Stimulated activated naive CD8-positive, alpha-beta T cell treated with anti-CD3 and anti-CD28 coated beads, Interleukin-15, Interleukin-2, amounts not matched to agents 100 ng/mL and 50 ng/mL, for 24 hours (primary cell): Measurements from ENCODE around the gene KCNK13.

ENCODE experiments used
- H3K27ac Mint-ChIP-seq: one replicate; pipeline ENCODE4 v1.8.0; 2021; ENCODE audit warnings: mild to moderate bottlenecking, mixed read lengths
- H3K27me3 Mint-ChIP-seq: one replicate; pipeline ENCODE4 v1.8.0; 2021; ENCODE audit warnings: mixed read lengths
- H3K36me3 Mint-ChIP-seq: one replicate; pipeline ENCODE4 v1.8.0; 2021; ENCODE audit warnings: low read depth, mixed read lengths
- H3K4me1 Mint-ChIP-seq: one replicate; pipeline ENCODE4 v1.8.0; 2021; ENCODE audit warnings: low read depth, mixed read lengths
- H3K4me3 Mint-ChIP-seq: one replicate; pipeline ENCODE4 v1.8.0; 2021; ENCODE audit warnings: mild to moderate bottlenecking, mixed read lengths
- H3K9me3 Mint-ChIP-seq: one replicate; pipeline ENCODE4 v1.8.0; 2021; ENCODE audit warnings: mixed read lengths

The KCNK13 gene

DNA sequence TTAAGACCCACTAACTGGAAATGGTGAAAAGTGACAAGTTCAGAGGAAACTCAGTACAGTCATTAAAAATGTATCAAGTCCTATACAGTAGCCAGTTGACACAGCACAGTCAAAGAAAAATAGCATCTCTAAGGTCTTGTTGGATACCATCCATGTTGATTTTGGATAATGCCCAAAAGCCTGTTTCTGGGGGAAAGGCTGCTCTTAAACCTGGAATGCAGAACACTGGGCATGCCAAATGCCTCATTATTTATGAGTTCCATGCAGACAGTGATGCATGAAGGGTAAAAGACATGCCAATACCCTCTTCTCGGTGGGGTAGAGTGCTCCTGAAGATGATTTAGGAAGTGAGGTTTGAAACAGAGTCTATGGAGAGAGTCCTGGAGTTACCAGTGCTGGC lies 29.6 kb downstream of the KCNK13 start:
- H3K4me1 Mint-ChIP-seq = peaks cover 5% of the 10 kb centered on the region
- H3K9me3 Mint-ChIP-seq = no peaks in the 10 kb centered on the region
- H3K27ac Mint-ChIP-seq = no peak overlapping the region
- peaks cover 32% of the 10 kb centered on the region for H3K27me3 Mint-ChIP-seq
- no peaks in the 10 kb centered on the region for H3K36me3 Mint-ChIP-seq
- H3K4me3 Mint-ChIP-seq = no peak overlapping the region

DNA sequence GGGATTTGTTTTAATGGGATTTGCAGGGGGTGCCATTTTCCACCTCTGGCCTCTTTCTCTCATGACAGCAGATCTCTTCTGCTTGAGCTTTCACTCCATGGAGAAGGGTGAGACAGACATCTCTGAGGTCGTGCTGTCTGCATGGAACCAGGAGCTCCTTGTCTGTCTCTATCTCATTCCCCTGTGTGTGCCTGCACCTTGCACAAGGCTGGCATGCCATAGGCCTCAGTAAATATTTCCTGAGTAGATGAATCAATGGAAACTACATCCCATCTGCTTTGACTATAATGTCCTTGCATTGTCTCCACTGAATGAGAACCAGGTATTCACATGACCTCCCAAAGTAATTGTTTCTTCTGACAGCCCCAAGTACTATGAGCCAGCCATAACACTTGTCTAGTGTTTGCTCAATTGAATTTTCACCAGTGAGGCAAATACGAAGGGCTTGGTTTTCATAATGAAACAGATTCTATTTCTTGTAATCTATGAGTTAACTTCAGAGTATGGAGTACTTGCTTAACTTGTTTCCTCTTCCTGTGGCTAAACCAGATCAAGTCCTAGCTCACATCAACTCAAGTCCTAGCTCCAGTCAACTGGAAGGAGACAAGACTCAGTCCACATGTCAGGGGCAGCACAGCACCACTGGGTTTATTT lies 32.3 kb downstream of the KCNK13 start:
- Mint-ChIP-seq H3K27ac (no peak overlapping the region), H3K27me3 (peaks cover 22% of the 10 kb centered on the region), H3K4me1 (peaks cover 5% of the 10 kb centered on the region), H3K4me3 (no peak overlapping the region), H3K9me3 (no peaks in the 10 kb centered on the region), H3K36me3 (no peaks in the 10 kb centered on the region)

DNA sequence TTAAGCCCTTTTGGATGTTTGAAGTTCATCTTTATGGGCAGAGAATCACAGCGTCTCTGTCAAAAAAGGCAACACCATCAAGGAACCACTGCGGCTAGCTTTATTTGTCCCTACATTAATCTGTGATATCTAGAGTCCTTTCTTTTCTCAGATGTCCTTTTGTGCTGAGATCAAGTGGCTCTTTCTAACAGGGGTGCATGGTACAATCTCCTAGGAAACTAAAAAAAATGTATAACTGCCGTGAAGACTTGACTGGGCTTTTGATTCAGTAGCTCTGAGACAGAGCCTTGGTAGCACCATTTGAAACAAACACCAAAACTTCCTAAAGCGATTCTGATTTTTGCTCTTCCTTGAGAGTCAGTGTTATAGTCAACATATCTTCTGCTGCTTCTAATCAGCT lies 33.3 kb downstream of the KCNK13 start:
- Mint-ChIP-seq H3K4me1 (peaks cover 5% of the 10 kb centered on the region), H3K27ac (no peak overlapping the region), H3K4me3 (no peak overlapping the region), H3K36me3 (no peaks in the 10 kb centered on the region), H3K27me3 (peaks cover 19% of the 10 kb centered on the region), H3K9me3 (no peaks in the 10 kb centered on the region)

DNA sequence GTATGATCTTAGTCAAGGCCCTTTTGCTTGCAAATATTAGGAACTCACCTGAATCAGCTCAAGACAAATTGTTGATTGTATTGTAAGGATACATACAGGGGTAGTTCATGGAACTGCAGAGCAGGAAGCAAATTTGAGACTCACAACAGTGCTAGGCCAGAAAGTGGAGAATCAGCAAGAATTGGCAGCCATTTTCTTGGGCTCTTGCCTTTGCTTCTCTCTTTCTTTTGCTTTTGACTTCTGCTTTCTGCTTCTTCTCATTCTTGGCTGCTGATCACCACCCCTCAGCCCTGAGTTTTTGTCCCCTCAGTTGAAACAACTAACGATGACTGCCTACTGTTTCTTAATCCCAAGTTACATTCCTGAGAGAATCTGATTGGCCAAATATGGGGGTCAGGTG lies 34.8 kb downstream of the KCNK13 start:
- Mint-ChIP-seq H3K4me3 (no peak overlapping the region), H3K27ac (no peak overlapping the region), H3K9me3 (no peaks in the 10 kb centered on the region), H3K36me3 (no peaks in the 10 kb centered on the region), H3K27me3 (peaks cover 15% of the 10 kb centered on the region), H3K4me1 (peaks cover 5% of the 10 kb centered on the region)

DNA sequence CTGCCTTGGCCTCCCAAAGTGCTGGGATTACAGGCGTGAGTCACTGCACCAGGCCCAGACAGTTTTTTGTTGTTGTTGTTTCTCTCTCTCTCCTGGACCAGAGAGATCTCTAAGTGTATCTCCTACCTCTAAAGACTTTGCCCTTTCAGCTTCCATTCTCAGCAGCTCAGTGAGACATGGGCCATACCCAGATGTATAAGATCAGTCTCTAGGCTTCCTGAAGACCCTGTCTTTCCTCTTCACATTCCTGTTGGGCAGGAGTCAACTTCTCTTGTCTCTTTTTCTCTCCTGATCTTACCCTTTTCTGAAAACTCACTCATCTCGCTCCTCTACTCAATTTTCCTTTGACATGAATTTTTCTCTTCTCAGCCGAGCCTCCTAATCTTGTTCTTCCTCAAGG lies 42.0 kb downstream of the KCNK13 start:
- Mint-ChIP-seq H3K36me3 (no peaks in the 10 kb centered on the region), H3K4me1 (no peaks in the 10 kb centered on the region), H3K27ac (no peak overlapping the region), H3K27me3 (no peaks in the 10 kb centered on the region), H3K9me3 (no peaks in the 10 kb centered on the region), H3K4me3 (no peak overlapping the region)

DNA sequence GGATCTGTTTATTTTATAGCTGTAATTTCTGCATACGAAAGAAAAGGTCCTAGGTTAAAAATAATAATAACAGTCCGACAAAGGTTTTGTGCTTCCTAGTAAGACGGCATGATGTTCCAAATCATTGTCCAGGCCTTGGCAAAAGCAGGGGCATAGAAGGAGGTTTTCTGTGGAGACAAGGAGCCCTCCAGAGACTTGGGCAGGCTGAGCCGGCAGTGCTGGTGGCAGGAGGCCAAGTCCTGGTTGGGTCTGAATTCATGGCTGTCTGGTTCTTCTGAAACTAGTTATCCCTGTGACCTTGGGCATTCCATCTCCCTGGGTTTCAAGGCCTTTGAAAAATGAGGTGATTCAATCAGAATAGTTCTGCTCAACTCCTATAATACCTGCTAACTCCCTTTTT lies 44.0 kb downstream of the KCNK13 start:
- Mint-ChIP-seq H3K27me3 (peaks cover 3% of the 10 kb centered on the region), H3K27ac (no peak overlapping the region), H3K4me3 (no peak overlapping the region), H3K36me3 (no peaks in the 10 kb centered on the region), H3K9me3 (no peaks in the 10 kb centered on the region), H3K4me1 (no peaks in the 10 kb centered on the region)

DNA sequence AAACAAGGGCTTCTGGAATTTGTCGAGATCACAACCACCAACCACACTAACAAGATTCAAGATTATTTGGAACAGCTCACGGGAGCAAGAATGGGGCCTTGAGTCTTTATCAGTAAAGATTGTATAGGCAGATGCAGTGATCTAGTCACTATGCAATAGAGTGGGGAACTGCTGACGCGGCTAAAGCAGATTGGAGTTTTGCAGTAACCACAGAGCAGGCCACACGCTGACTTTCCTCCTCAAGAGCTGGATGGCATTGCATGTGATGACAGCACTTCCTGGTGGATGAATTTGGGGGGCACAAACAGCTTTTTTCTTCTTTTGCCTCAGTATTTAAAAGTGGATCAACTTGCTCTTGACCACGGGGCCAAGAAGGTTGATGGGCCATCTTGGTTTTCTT lies 46.0 kb downstream of the KCNK13 start:
- H3K4me1 Mint-ChIP-seq = no peaks in the 10 kb centered on the region
- peaks cover 15% of the 10 kb centered on the region for H3K27me3 Mint-ChIP-seq
- H3K27ac Mint-ChIP-seq = no peak overlapping the region
- no peaks in the 10 kb centered on the region for H3K9me3 Mint-ChIP-seq
- no peak overlapping the region for H3K4me3 Mint-ChIP-seq
- no peaks in the 10 kb centered on the region for H3K36me3 Mint-ChIP-seq

DNA sequence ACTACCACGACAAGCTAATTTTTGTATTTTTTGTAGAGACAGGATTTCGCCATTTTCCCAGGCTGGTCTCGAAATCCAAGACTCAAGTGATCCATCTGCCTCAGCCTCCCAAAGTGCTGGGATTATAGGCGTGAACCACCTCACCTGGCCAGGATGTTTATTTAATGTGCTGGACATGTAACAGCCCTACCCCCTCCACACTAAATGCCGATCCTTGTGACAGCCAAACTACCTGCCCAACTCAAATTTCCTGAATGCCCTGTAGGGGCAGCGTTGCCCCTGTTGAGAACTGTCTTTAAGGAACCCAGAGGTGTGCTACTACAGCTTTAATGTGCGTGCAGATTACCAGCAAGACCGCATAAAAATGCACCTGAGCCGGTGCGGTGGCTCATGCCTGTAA lies 48.1 kb downstream of the KCNK13 start:
- Mint-ChIP-seq H3K36me3 (no peaks in the 10 kb centered on the region), H3K27me3 (peaks cover 20% of the 10 kb centered on the region), H3K4me1 (no peaks in the 10 kb centered on the region), H3K9me3 (no peaks in the 10 kb centered on the region), H3K27ac (no peak overlapping the region), H3K4me3 (no peak overlapping the region)

DNA sequence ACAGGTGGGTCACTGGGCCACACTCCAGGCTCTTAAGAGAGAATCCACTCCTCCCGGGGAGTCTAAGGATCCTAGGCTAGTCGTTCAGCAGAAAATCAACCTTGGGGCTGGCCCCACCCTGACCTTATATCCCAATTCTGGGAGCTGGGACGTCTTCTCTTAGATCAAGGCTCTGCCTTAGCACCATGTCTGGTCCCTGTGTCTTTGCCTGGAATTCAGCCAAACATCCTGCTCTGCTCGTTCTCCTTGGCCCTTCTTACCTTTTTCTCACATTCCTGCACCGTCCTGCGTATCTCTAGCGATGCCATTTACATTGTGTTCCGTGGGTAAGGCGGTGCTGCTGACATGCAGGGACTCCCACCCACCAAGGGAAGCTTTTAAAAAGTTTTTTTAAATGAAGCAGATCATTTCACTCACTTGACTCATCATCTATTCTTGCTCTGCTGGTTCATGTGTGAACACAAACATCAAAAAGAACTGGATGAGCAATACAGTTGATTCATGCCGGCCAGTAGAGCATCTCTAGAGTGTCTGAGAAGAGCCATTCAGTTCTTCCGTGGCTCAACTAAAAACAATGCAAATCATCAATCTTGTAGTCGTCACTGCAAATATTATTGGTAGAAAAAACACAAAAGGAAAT lies 50.2 kb downstream of the KCNK13 start:
- H3K27me3 Mint-ChIP-seq = peaks cover 26% of the 10 kb centered on the region
- H3K4me3 Mint-ChIP-seq = no peak overlapping the region
- H3K36me3 Mint-ChIP-seq = no peaks in the 10 kb centered on the region
- no peaks in the 10 kb centered on the region for H3K9me3 Mint-ChIP-seq
- H3K4me1 Mint-ChIP-seq = no peaks in the 10 kb centered on the region
- H3K27ac Mint-ChIP-seq = no peak overlapping the region

DNA sequence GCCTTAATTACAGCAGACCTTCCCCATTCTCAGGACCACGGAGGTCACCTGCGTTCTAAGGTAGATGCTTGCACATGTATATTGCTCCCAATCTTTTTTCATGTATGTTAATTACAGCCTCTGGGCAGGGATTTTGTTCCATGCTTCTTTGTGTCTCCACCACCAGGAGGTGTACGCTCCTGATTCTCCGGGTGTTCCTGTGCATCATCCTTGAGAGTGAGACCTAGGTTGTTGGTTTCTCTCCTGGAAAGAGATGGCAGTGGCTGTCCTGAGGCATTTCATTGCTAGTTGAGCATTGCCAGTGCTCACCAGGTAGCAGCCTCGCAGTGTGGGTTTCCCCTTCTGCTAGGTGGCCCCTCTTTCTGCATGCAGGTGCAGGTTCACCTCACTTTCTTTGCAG lies 52.8 kb downstream of the KCNK13 start:
- no peak overlapping the region for H3K27ac Mint-ChIP-seq
- H3K4me3 Mint-ChIP-seq = no peak overlapping the region
- no peaks in the 10 kb centered on the region for H3K9me3 Mint-ChIP-seq
- H3K27me3 Mint-ChIP-seq = peaks cover 36% of the 10 kb centered on the region
- no peaks in the 10 kb centered on the region for H3K36me3 Mint-ChIP-seq
- no peaks in the 10 kb centered on the region for H3K4me1 Mint-ChIP-seq

DNA sequence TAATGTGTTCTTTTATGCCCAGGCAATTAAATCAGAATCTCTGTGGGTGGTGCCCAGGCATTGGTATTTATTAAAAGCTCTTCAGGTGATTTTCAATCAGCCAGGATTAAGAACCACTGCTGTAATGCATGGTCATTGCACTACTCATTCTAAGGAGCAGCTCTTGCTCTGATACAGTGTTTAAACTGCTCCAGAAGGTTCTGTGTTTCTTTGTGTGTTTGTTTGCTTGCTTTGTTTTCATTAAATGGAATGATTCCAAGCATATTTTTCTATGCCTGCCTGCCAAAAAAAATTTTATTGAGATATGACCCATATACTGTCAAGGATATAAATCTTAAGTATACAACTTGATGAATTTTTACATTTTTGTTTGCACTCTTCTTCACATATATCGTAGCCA lies 54.0 kb downstream of the KCNK13 start:
- Mint-ChIP-seq H3K27me3 (peaks cover 33% of the 10 kb centered on the region), H3K27ac (no peak overlapping the region), H3K9me3 (no peaks in the 10 kb centered on the region), H3K4me3 (no peak overlapping the region), H3K4me1 (no peaks in the 10 kb centered on the region), H3K36me3 (no peaks in the 10 kb centered on the region)

DNA sequence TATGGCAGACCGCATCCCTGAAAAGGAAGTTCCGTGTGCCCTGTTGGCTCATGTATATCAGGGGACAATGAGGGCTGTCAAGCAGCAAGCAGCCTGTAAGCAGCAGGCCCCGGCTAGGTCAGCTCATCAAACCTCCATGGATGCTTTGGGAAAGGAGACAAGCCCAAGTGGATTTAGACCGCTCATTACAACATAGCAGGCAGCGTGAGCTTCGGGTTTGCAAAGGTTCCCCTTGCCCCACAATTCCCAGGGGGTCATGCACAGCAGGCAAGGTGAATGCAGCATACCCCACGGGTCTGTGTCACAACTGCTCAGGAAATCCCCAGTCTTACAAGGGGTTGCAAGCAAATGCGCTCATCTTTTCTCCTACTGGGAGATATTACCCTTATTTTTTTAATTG lies 54.6 kb downstream of the KCNK13 start:
- Mint-ChIP-seq H3K9me3 (no peaks in the 10 kb centered on the region), H3K27ac (no peak overlapping the region), H3K4me3 (no peak overlapping the region), H3K27me3 (peaks cover 29% of the 10 kb centered on the region), H3K36me3 (no peaks in the 10 kb centered on the region), H3K4me1 (no peaks in the 10 kb centered on the region)

DNA sequence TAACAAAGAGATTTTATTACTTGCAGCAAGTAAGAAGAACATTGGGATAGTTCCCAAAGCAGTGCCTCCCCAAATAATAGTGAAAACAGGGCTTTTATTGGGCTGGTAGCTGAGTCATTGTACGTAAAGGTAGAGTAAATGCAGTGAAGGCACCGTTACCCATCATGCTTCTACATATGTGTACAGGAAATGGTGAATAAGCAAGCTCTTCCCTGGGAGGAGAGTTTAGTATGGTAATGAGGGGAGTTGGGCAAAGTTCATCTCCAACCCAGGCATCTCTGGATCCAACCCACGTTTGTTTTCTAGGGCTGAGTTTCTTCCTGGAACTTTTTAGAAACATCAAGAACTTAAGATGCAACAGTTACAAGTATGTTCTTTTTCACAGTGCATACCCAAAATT lies 56.2 kb downstream of the KCNK13 start:
- Mint-ChIP-seq H3K9me3 (no peaks in the 10 kb centered on the region), H3K36me3 (no peaks in the 10 kb centered on the region), H3K27ac (no peak overlapping the region), H3K4me1 (no peaks in the 10 kb centered on the region), H3K27me3 (peaks cover 22% of the 10 kb centered on the region), H3K4me3 (no peak overlapping the region)

DNA sequence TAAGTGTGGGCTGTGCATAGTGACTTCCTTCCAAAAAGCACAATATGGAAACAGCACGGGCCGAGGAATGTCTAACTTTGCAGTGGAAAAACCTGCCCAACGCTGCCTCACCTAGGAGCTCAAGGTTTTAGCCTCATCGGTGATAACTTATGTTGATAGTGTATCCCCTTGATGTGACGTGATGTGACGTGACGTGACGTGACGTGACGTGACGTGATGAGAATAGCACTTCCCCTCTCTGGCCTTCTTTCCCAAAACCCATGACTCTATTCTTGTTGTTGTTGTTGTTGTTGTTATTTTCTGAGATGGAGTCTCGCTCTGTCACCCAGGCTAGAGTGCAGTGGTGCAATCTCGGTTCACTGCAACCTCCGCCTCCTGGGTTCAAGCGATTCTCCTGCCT lies 64.5 kb downstream of the KCNK13 start:
- H3K4me3 Mint-ChIP-seq = no peak overlapping the region
- no peaks in the 10 kb centered on the region for H3K4me1 Mint-ChIP-seq
- no peaks in the 10 kb centered on the region for H3K9me3 Mint-ChIP-seq
- H3K36me3 Mint-ChIP-seq = no peaks in the 10 kb centered on the region
- H3K27me3 Mint-ChIP-seq = peaks cover 14% of the 10 kb centered on the region
- H3K27ac Mint-ChIP-seq = no peak overlapping the region

DNA sequence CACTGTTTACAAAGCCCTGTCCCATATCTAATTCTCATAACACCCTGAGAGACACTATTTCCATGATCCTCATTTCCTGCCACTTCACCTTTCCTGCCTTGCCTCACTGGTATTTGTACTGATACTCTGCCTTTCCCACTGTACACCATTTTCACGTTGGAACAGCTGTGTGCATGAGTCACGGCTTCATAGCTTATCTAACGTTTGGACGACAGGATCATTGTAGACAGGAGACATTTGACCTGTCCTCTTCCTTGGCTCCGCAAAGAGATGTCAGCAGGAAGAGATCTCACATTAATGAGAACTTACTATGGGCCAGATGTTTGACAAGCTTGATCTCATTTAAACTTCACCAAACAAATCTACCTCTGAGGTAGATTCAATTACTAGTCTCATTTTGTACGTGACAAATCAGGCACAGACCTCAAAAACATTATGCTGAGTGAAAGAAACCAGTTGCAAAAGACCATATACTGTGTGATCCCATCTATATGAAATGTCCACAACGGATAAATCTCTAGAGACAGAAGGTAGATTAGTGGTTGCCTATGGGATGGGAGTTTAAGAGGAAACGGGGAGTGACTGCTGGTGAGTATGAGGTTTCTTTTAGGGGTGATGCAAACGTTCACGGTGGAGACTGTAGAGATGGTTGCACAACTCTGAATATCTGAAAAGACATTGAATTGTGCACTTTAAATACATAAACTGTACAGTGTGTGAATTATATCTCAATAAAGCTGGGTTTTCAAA lies 71.2 kb downstream of the KCNK13 start:
- Mint-ChIP-seq H3K9me3 (no peaks in the 10 kb centered on the region), H3K4me3 (no peak overlapping the region), H3K36me3 (no peaks in the 10 kb centered on the region), H3K27ac (no peak overlapping the region), H3K27me3 (peaks cover 7% of the 10 kb centered on the region), H3K4me1 (no peaks in the 10 kb centered on the region)
